Mucosa of descending colon (tissue), 3 donors: ENCODE measurements around the gene TWSG1. TPM values are rescaled to one million over a fixed set of nuclear protein-coding genes. Genes with fewer than 3 reads are reported as not detected.

Experiments
- ATAC-seq: fragments of 200-7000 bp; cut with Tn5 transposase; one replicate; pipeline ENCODE4 v1.9.1; 2020; ENCODE audit warnings: mild to moderate bottlenecking, moderate library complexity
- DNase-seq, 3 donors: peaks; one replicate each; pipeline ENCODE4 v3.0.0-alpha.2; 2020
- H3K36me3 ChIP-seq: fragments of 200-600 bp; one replicate; pipeline ENCODE4 v1.8.0; 2021; ENCODE audit warnings: low read depth, mild to moderate bottlenecking
- H3K4me1 ChIP-seq: fragments of 200-600 bp; one replicate; pipeline ENCODE4 v1.8.0; 2021; ENCODE audit warnings: low read depth, mild to moderate bottlenecking
- H3K4me3 ChIP-seq: fragments of 200-600 bp; one replicate; pipeline ENCODE4 v1.8.0; 2021; ENCODE audit warnings: mild to moderate bottlenecking
- H3K9me3 ChIP-seq: fragments of 200-600 bp; one replicate; pipeline ENCODE4 v1.8.0; 2021; ENCODE audit warnings: mild to moderate bottlenecking
- CTCF ChIP-seq: fragments of 200-600 bp; IDR thresholded peaks from one replicate; pipeline ENCODE4 v1.8.0; 2022; ENCODE audit warnings: antibody characterized with exemption, mild to moderate bottlenecking
- intact Hi-C, 2 donors: fragments of 100-400 bp; cut with DNase I in 1 of 2; cut with micrococcal nuclease in 1 of 2; formaldehyde crosslinking; loops; one replicate each; pipeline versions ENCODE4 v1.11.0 to v1.11.1; 2022; cut with DNase I, micrococcal nuclease
- total RNA-seq, 3 donors: library from RNA; stranded (reverse); fragmentation: NEBNext Ultra II Directional in 2 of 3; extraction: Animal tissue kit (Norgen Biotek cat#: 25700) in 2 of 3; gene quantifications; one replicate each; pipeline versions ENCODE4 v1.2.1 to v1.2.4, GENCODE V29; 2021 to 2023
- donor health status: DM: no; HTN: no; CAD: no; lungs with moderate emphysema.
- donor health status: DM: no; HTN: no; CAD: no.
- donor health status: DM: no; HTN: yes; CAD: no.

The TWSG1 gene
- total RNA-seq, 3 donors from 2014 or later = 10.5 to 45.3 (median 17.8) TPM

- intact Hi-C loops = no loop called here
- no peaks in the 10 kb centered on the region for H3K9me3 ChIP-seq
- H3K4me1 ChIP-seq = no peaks in the 10 kb centered on the region
- no peaks in the 10 kb centered on the region for H3K36me3 ChIP-seq
- no peak for TF ChIP-seq CTCF
- ATAC-seq (no peak), DNase-seq (no peak)
- no peak overlapping the region for H3K4me3 ChIP-seq
These were observed 15.2 kb upstream of the TWSG1 start for GRCh38 chr18:9319333-9319732.

DNA sequence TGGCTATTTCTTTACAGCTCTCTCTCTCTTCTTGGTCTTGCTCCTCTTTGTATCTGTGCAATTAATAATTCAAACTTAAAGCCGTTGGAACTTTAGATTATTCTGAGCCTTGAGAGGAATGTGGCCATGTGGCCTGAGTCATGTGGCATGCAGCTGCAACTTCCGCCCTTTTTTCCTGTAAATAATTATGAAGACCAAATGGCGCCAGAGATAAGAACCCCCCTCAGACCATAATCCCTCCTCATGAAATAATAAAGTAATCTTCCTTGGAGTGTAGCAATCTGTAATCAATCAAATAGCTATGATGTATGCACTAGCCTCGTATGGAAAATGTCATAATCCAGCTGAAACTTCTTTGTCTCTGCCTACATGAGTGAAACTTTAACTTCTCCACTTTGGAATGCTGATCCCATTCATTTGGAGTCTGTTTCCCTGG, 13.5 kb upstream of the TWSG1 start:
- no peak for ATAC-seq
- Histone ChIP-seq H3K4me3 (no peak overlapping the region), H3K4me1 (no peaks in the 10 kb centered on the region), H3K9me3 (no peaks in the 10 kb centered on the region), H3K36me3 (no peaks in the 10 kb centered on the region)
- intact Hi-C loops = no loop called here
- DNase-seq = no peak
- TF ChIP-seq CTCF = no peak

DNA sequence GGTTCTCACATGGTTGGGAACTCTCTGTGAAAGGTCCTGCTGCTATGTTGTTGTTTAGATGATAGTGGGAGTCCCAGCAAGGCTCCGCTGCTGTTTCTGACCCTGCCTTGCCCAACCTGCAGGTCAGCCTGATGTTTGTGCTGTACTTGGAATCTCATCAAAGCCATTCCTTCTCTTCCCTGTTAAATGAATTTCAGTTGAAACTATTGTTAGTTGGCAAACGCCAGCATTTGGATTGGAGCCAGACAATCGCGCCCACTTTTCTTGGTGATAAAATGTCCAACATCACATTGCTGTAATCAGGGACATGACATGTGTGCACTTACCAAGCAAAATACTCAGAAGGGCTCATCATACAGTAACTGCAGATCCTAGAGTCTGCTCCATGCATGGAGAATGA, 12.8 kb upstream of the TWSG1 start:
- ATAC-seq (no peak), DNase-seq (no peak)
- intact Hi-C loops = no loop called here
- H3K4me3 ChIP-seq = no peak overlapping the region
- no peaks in the 10 kb centered on the region for H3K4me1 ChIP-seq
- no peaks in the 10 kb centered on the region for H3K36me3 ChIP-seq
- no peak for TF ChIP-seq CTCF
- no peaks in the 10 kb centered on the region for H3K9me3 ChIP-seq

DNA sequence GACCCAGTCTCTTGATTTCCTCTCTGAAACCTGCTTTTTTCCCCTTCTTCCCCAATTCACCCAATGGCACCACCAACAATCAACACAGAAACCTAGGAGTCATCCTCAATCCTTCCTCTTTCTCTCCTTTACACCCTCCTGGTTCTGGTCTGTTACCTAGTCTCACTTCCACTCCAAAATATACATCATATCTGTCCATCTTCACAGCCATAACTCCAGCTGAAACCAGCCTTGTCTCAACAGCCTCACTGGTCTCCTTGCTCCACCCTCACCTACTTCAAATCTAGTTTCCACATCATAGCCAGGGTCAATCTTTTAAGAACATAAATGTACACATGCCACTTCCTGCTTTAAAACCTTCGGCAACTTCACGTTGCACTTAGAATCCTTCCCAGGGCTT, 11.8 kb upstream of the TWSG1 start:
- ATAC-seq (no peak), DNase-seq (no peak)
- no peak overlapping the region for H3K4me3 ChIP-seq
- no peak for TF ChIP-seq CTCF
- H3K36me3 ChIP-seq = no peaks in the 10 kb centered on the region
- intact Hi-C loops = no loop called here
- no peaks in the 10 kb centered on the region for H3K4me1 ChIP-seq
- H3K9me3 ChIP-seq = no peaks in the 10 kb centered on the region

DNA sequence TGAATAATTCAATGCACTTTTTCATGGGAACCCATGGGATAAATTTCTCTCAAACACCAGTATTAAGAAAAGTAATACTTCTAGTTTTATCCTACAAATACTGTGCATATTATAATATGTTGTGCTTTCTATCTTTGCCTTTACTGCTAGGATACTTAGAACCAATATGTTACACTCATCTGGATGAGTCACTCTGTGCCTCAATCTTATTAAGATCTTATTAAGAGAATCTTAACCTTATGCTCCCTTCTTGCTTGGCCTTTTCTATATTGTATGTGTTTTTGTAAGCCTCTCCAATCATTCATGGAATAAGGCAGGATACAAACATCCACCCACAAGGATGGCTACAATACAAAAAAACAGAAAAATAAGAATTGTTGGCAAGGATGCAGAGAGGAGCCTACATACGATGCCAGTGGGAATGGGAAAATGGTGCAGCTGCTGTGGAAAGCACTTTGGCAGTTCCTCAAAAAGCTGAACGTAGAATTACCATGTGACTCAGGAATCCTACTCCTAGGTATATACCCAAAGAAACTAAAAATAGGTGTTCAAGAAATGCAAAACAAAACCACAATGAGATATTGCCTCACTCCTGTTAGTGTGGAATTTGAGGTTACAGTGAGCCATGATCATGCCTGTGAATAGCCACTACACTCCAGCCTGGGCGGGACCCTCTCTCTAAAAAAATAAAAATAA, 10.7 kb upstream of the TWSG1 start:
- intact Hi-C loops = no loop called here
- H3K4me3 ChIP-seq = no peak overlapping the region
- TF ChIP-seq CTCF = no peak
- ATAC-seq = no peak
- no peak for DNase-seq
- no peaks in the 10 kb centered on the region for H3K4me1 ChIP-seq
- no peaks in the 10 kb centered on the region for H3K36me3 ChIP-seq
- no peaks in the 10 kb centered on the region for H3K9me3 ChIP-seq

- no peak for TF ChIP-seq CTCF
- intact Hi-C loops = no loop called here
- DNase-seq = no peak
- Histone ChIP-seq H3K4me1 (no peaks in the 10 kb centered on the region), H3K9me3 (no peaks in the 10 kb centered on the region), H3K4me3 (no peak overlapping the region), H3K36me3 (no peaks in the 10 kb centered on the region)
- no peak for ATAC-seq
These were observed 8.9 kb upstream of the TWSG1 start for GRCh38 chr18:9325716-9326115.
